HCT116 (cell line): ENCODE results near the gene CAV1. TPM values are rescaled to one million over a fixed set of nuclear protein-coding genes. Genes with fewer than 3 reads are reported as not detected.

Source experiments
- ATAC-seq: fragments of 200-7000 bp; cut with Tn5 transposase; 2 replicates; pipeline ENCODE4 v1.9.1; 2020; ENCODE audit warnings: mild to moderate bottlenecking, moderate library complexity
- BruUV-seq: library from RNA; stranded (reverse); fragments of 400-500 nt; replicated peaks from 2 replicates; lab custom pipeline; 2021; lab: Mats Ljungman, UMichigan
- CTCF ChIA-PET: fragments of 300-600 bp; sonication (Branson Sonifier 250); formaldehyde crosslinking; loops from one replicate; lab custom pipeline; 2021; ENCODE audit warnings: antibody characterized with exemption; lab: Charles Lee
- POLR2A ChIA-PET: fragments of 300-600, 350-600 bp; sonication (Branson Sonifier 250); formaldehyde crosslinking; loops from one replicate; lab custom pipeline; 2021; ENCODE audit warnings: antibody characterized with exemption; lab: Charles Lee
- RAD21 ChIA-PET, 2 experiments: fragments of 300-600 bp; sonication (Branson Sonifier 250); formaldehyde crosslinking; loops; one replicate each; lab custom pipeline; 2023; ENCODE audit warnings: low total read pairs in 2 of 2; ENCODE audit not compliant: uncharacterized antibody in 2 of 2, unreplicated experiment in 2 of 2, low non-redundant PET in 1 of 2; lab: Charles Lee
- DNase-seq: peaks from one replicate; pipeline ENCODE4 v3.0.0-alpha.2; 2010; ENCODE audit warnings: low read depth, low spot score
- H2AFZ ChIP-seq: fragments of 200-600 bp; shearing (Covaris generic), sonication (generic); 2 replicates; pipeline ENCODE4 v1.6.1; 2017; ENCODE audit warnings: low read depth, mixed run types, mixed read lengths, antibody characterized with exemption, low read length; ENCODE audit not compliant: poor library complexity, severe bottlenecking
- H3K27ac ChIP-seq: 2 replicates; pipeline ENCODE4 v1.5.1; 2012; ENCODE audit warnings: low read depth, low read length
- H3K27me3 ChIP-seq: fragments of 200-600 bp; sonication (generic); 2 replicates; pipeline ENCODE4 v1.6.1; 2016; ENCODE audit warnings: mixed run types, low read length, mixed read lengths; ENCODE audit not compliant: insufficient read depth
- H3K36me3 ChIP-seq, 2 experiments: fragments of 200-500 bp in 1 of 2; fragments of 200-600 bp in 1 of 2; sonication (Bioruptor generic) in 1 of 2; sonication (generic) in 1 of 2; 2 replicates each; pipeline versions ENCODE4 v1.5.1 to v1.6.1; 2014 to 2016; ENCODE audit warnings: low read length in 2 of 2, inconsistent platforms in 1 of 2, mixed read lengths in 1 of 2, mixed run types in 1 of 2; ENCODE audit not compliant: insufficient read depth in 2 of 2, control insufficient read depth in 1 of 2
- H3K4me1 ChIP-seq, 2 experiments: fragments of 200-600 bp in 1 of 2; sonication (generic) in 1 of 2; 2 replicates each; pipeline versions ENCODE4 v1.5.1 to v1.6.1; 2012 to 2017; ENCODE audit warnings: low read length in 2 of 2, inconsistent platforms in 1 of 2, mild to moderate bottlenecking in 1 of 2, mixed read lengths in 1 of 2, mixed run types in 1 of 2, moderate library complexity in 1 of 2; ENCODE audit not compliant: insufficient read depth in 2 of 2, control insufficient read depth in 1 of 2
- H3K4me2 ChIP-seq: fragments of 200-600 bp; sonication (generic); 2 replicates; pipeline ENCODE4 v1.6.1; 2017; ENCODE audit warnings: mixed run types, low read length, mixed read lengths
- H3K4me3 ChIP-seq, 2 experiments: fragments of 200-600 bp in 1 of 2; sonication (generic) in 1 of 2; replicated peaks in 1 of 2; 2 replicates each; pipeline ENCODE4 v1.5.1; 2011 to 2016; ENCODE audit warnings: low read length in 2 of 2, control low read depth in 1 of 2, low read depth in 1 of 2, mild to moderate bottlenecking in 1 of 2, mixed read lengths in 1 of 2, mixed run types in 1 of 2
- H3K79me2 ChIP-seq: fragments of 200-600 bp; sonication (generic); 2 replicates; pipeline ENCODE4 v1.6.1; 2017; ENCODE audit warnings: mild to moderate bottlenecking, mixed run types, low read length, moderate library complexity, mixed read lengths; ENCODE audit not compliant: insufficient read depth
- H3K9ac ChIP-seq: fragments of 200-600 bp; sonication (generic); 2 replicates; pipeline ENCODE4 v1.6.1; 2016; ENCODE audit warnings: low read length, mixed read lengths
- H3K9me2 ChIP-seq: fragments of 200-600 bp; sonication (generic), shearing (Covaris generic); 2 replicates; pipeline ENCODE4 v1.6.1; 2017; ENCODE audit warnings: mixed run types, mild to moderate bottlenecking, moderate library complexity; ENCODE audit not compliant: insufficient read depth
- H3K9me3 ChIP-seq, 2 experiments: fragments of 200-500 bp in 1 of 2; fragments of 200-600 bp in 1 of 2; sonication (Bioruptor generic) in 1 of 2; sonication (generic) in 1 of 2; 2 replicates each; pipeline ENCODE4 v1.6.1; 2014 to 2017; ENCODE audit warnings: low read length in 2 of 2, mixed read lengths in 2 of 2, inconsistent platforms in 1 of 2, low read depth in 1 of 2, mild to moderate bottlenecking in 1 of 2, mixed run types in 1 of 2, moderate library complexity in 1 of 2; ENCODE audit not compliant: control insufficient read depth in 1 of 2, insufficient read depth in 1 of 2
- H4K20me1 ChIP-seq: fragments of 200-600 bp; sonication (generic), shearing (Covaris generic); 2 replicates; pipeline ENCODE4 v1.6.1; 2017; ENCODE audit warnings: mixed run types, mild to moderate bottlenecking, moderate library complexity; ENCODE audit not compliant: insufficient read depth
- CTCF ChIP-seq, 3 experiments: fragments of 200-600 bp in 1 of 3; sonication (generic) in 1 of 3; IDR thresholded peaks in 2 of 3; conservative IDR thresholded peaks in 1 of 3; 2 replicates each; pipeline ENCODE4 v1.5.1; 2012 to 2017; ENCODE audit warnings: low read depth in 2 of 3, low read length in 2 of 3, antibody characterized with exemption in 1 of 3, borderline replicate concordance in 1 of 3, control low read depth in 1 of 3, mild to moderate bottlenecking in 1 of 3, mixed read lengths in 1 of 3, mixed run types in 1 of 3, moderate library complexity in 1 of 3; ENCODE audit not compliant: insufficient read depth in 1 of 3
- ELF1 ChIP-seq: IDR thresholded peaks from 2 replicates; pipeline ENCODE4 v1.6.1; 2012; ENCODE audit warnings: low read depth, borderline replicate concordance
- FOSL1 ChIP-seq: IDR thresholded peaks from 2 replicates; pipeline ENCODE4 v1.6.1; 2012; ENCODE audit warnings: low read depth
- JUND ChIP-seq: IDR thresholded peaks from 2 replicates; pipeline ENCODE4 v1.6.1; 2012
- MAX ChIP-seq: IDR thresholded peaks from 2 replicates; pipeline ENCODE4 v1.6.1; 2012
- SRF ChIP-seq: IDR thresholded peaks from 2 replicates; pipeline ENCODE4 v1.6.1; 2012; ENCODE audit warnings: low read depth
- intact Hi-C: fragments of 100-400 bp; cut with micrococcal nuclease; formaldehyde crosslinking; loops from 2 replicates; pipeline ENCODE4 v1.10.0; 2022
- total RNA-seq: library from RNA; stranded (reverse); gene quantifications from one replicate; pipeline ENCODE4 v1.2.1, GENCODE V29; 2021; ENCODE audit not compliant: unreplicated experiment

The CAV1 gene
- total RNA-seq, 1 experiment from 2014 or later = 298 TPM

GRCh38 chr7:116582806-116583444 is 58.1 kb downstream of the CAV1 start:
- intact Hi-C loops = loop anchor here (10.0 kb wide), 2 partner anchors 158 to 228 kb away; no protein-coding TSS in a partner anchor
- DNase-seq (no peak), ATAC-seq (no peak)
- H3K9me3 ChIP-seq = no peaks in the 10 kb centered on the region
- CTCF ChIA-PET = interaction anchor here (0.7 to 2.1 kb wide), 2 partner anchors 9 to 11 kb away, joined by 3 to 9 read pairs; no protein-coding TSS in a partner anchor
- H3K4me3 ChIP-seq = no peak overlapping the region
- no peaks in the 10 kb centered on the region for H3K79me2 ChIP-seq
- H3K9me2 ChIP-seq = no peaks in the 10 kb centered on the region
- H3K9ac ChIP-seq = no peak overlapping the region
- RAD21 ChIA-PET = no interaction called here
- H4K20me1 ChIP-seq = no peaks in the 10 kb centered on the region
- TF ChIP-seq ELF1 = no peak
- TF ChIP-seq FOSL1 = no peak
- TF ChIP-seq JUND = no peak
- TF ChIP-seq CTCF (IDR thresholded peaks at IDR 0.05 in 2 of 3, conservative IDR thresholded peaks at IDR 0.05 in 1 of 3; ENCODE audit: borderline replicate concordance in 1 of 3, insufficient read depth in 1 of 3, low read depth in 2 of 3, low read length in 2 of 3) = 0 out of 6 replicates have a peak, but pooled peaks of 2 of the 3 experiments have one; percentile 1 to 2
- no TSS peak for BruUV-seq
- POLR2A ChIA-PET = no interaction called here
- H3K36me3 ChIP-seq = no peaks in the 10 kb centered on the region
- H3K4me2 ChIP-seq = no peak overlapping the region
- H3K4me1 ChIP-seq = peaks cover 0 to 20% of the 10 kb centered on the region in 2 experiments; a peak in 2 of 4 replicates
- peak overlapping the region; percentile 47 for H2AFZ ChIP-seq
- H3K27ac ChIP-seq = no peak overlapping the region
- no peaks in the 10 kb centered on the region for H3K27me3 ChIP-seq

- Histone ChIP-seq H3K9me3 (no peaks in the 10 kb centered on the region), H3K27me3 (no peaks in the 10 kb centered on the region), H4K20me1 (no peaks in the 10 kb centered on the region), H2AFZ (peak overlapping the region; percentile 41), H3K36me3 (no peaks in the 10 kb centered on the region), H3K9ac (no peak overlapping the region), H3K4me1 (peaks cover 2 to 27% of the 10 kb centered on the region in 2 experiments; a peak in 3 of 4 replicates), H3K4me2 (no peak overlapping the region), H3K27ac (no peak overlapping the region), H3K4me3 (no peak overlapping the region), H3K79me2 (no peaks in the 10 kb centered on the region), H3K9me2 (no peaks in the 10 kb centered on the region)
- TF ChIP-seq MAX (peak; percentile 36; the same call in 1 of the 2 replicates), SRF (no peak)
- CTCF ChIA-PET = interaction anchor here (2.1 kb wide), 1 partner anchor 8 kb away, joined by 9 read pairs; no protein-coding TSS in a partner anchor
- POLR2A ChIA-PET = no interaction called here
- RAD21 ChIA-PET = no interaction called here
- ATAC-seq (no peak), DNase-seq (no peak)
- BruUV-seq = no TSS peak
- intact Hi-C loops = loop anchor here (10.0 kb wide), 2 partner anchors 159 to 229 kb away; no protein-coding TSS in a partner anchor
Observed at GRCh38 chr7:116583653-116584052, 58.8 kb downstream of the CAV1 start.
